Esophagus (tissue), 2 donors: ENCODE results near the gene OR10J1. TPM values are rescaled to one million over a fixed set of nuclear protein-coding genes. Genes with fewer than 3 reads are reported as not detected.

Experiments used
- H3K27ac ChIP-seq, 2 donors: one replicate each; pipeline ENCODE4 v1.5.1; 2013; ENCODE audit warnings: low read depth in 2 of 2, mild to moderate bottlenecking in 2 of 2, inconsistent platforms in 1 of 2, low read length in 1 of 2, moderate library complexity in 1 of 2
- H3K27me3 ChIP-seq, 2 donors: one replicate each; pipeline ENCODE4 v1.6.1; 2013; ENCODE audit warnings: low read length in 2 of 2, control low read depth in 1 of 2, mild to moderate bottlenecking in 1 of 2; ENCODE audit not compliant: insufficient read depth in 2 of 2, control insufficient read depth in 1 of 2
- H3K36me3 ChIP-seq, 2 donors: one replicate each; pipeline ENCODE4 v1.6.1; 2013; ENCODE audit warnings: low read length in 1 of 2; ENCODE audit not compliant: control insufficient read depth in 2 of 2, insufficient read depth in 2 of 2
- H3K4me1 ChIP-seq, 2 donors: one replicate each; pipeline ENCODE4 v1.6.1; 2013; ENCODE audit warnings: low read length in 1 of 2; ENCODE audit not compliant: control insufficient read depth in 2 of 2, insufficient read depth in 2 of 2
- H3K4me3 ChIP-seq, 2 donors: one replicate each; pipeline ENCODE4 v1.5.1; 2013; ENCODE audit warnings: low read length in 2 of 2, mild to moderate bottlenecking in 2 of 2, low read depth in 1 of 2, moderate library complexity in 1 of 2
- H3K9me3 ChIP-seq, 2 donors: one replicate each; pipeline ENCODE4 v1.6.1; 2013; ENCODE audit warnings: mild to moderate bottlenecking in 2 of 2, low read depth in 1 of 2, low read length in 1 of 2, moderate library complexity in 1 of 2; ENCODE audit not compliant: control insufficient read depth in 2 of 2, insufficient read depth in 1 of 2
- WGBS, 2 donors: extraction: QIAGEN DNeasy Blood & Tissue Kit; methylation state at CpG; one replicate each; pipeline ENCODE4 v1.1.7; 2013; 5-methylcytosine and 5-hydroxymethylcytosine counted together
- polyA plus RNA-seq, 2 donors: library from polyadenylated mRNA; stranded (reverse); fragments of 200-250 nt; gene quantifications; one replicate each; pipeline ENCODE4 v1.2.3, GENCODE V29; 2013
- donor health status: healthy with polysubstance abuse.
- donor health status: Bipolar disorder and iron deficiency.

Gene OR10J1, protein sequence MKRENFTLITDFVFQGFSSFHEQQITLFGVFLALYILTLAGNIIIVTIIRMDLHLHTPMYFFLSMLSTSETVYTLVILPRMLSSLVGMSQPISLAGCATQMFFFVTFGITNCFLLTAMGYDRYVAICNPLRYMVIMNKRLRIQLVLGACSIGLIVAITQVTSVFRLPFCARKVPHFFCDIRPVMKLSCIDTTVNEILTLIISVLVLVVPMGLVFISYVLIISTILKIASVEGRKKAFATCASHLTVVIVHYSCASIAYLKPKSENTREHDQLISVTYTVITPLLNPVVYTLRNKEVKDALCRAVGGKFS
- not detected for polyA plus RNA-seq

DNA sequence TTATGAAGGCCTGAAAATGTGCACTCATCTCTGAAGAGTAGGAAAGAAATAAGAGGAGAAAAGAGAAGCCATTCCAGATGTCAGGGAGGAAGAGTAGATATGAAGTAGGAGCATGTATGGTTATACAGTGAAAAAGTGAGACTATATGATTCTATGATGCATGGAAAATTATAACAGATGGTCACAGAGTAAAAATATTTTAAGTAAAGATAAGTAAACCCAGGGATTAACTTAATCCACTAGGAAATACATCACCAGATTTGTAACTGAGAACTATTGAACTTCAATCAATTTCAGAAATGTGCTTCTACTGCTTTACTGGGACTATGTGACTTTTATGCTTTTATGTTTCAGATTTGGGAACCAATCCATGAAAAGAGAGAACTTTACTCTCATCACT, at the start of gene OR10J1:
Gene OR10J1 (plus strand): TSS at position 301 of the 400 bp plus-strand sequence. CDS start 70 bp downstream, at position 371.
- Histone ChIP-seq H3K4me1 (no peaks in the 10 kb centered on the region), H3K9me3 (no peaks in the 10 kb centered on the region), H3K36me3 (no peaks in the 10 kb centered on the region), H3K27ac (no peak within 1 kb of the TSS), H3K27me3 (no peaks in the 10 kb centered on the region), H3K4me3 (no peak within 1 kb of the TSS)

DNA sequence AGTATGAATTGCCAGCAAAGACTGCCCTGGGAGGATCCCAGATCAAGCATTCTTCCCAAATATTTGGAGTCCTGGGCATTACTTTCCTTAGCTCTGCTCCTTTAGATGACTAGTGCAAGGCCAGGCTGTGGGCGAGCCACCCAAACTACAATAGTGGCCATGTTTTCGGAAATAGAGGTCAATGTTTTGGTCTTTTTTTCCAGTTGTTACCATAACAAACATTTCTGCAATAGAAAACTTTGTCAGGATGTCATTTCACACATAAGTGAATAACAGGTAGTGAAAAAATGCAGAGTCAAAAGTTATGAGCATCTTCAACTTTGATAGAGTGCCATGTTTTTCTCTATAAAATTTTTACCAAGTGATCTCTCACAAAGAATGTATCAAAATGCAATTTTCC, 32.7 kb upstream of the OR10J1 start:
- Histone ChIP-seq H3K27me3 (no peaks in the 10 kb centered on the region), H3K27ac (no peak overlapping the region), H3K9me3 (no peaks in the 10 kb centered on the region), H3K4me3 (no peak overlapping the region), H3K36me3 (no peaks in the 10 kb centered on the region), H3K4me1 (no peaks in the 10 kb centered on the region)
- 83 to 84% methylated on average over 2 of the region's 2 CpGs for WGBS, 2 donors

DNA sequence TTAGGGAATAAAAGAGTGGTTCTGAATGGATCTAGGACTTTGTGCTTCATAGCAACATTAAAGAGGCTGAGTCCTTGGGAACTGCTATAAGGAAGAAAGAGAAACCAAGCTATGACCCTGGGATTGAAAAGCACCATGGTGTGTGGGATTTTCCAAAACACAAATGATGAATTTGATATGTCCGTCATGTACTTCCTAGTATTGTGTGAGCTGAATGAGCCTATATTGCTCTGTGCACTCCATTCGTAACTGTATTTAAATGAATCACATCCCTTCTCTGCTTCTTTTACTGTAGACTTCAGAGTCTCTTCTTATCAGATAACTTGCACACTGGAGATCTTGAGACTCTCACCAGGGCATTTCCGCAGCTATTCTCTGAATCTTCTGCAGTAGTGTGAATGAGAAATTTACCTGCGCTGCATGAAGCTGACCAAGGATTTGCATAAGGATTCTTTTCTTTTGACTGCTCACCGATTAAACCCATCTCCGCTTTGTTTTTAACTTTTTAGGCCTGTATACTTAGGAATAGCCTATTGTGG, 30.6 kb upstream of the OR10J1 start:
- Histone ChIP-seq H3K27me3 (no peaks in the 10 kb centered on the region), H3K9me3 (no peaks in the 10 kb centered on the region), H3K4me3 (no peak overlapping the region), H3K36me3 (no peaks in the 10 kb centered on the region), H3K27ac (no peak overlapping the region), H3K4me1 (no peaks in the 10 kb centered on the region)
- 77 to 86% methylated on average over 6 of the region's 6 CpGs for WGBS, 2 donors

DNA sequence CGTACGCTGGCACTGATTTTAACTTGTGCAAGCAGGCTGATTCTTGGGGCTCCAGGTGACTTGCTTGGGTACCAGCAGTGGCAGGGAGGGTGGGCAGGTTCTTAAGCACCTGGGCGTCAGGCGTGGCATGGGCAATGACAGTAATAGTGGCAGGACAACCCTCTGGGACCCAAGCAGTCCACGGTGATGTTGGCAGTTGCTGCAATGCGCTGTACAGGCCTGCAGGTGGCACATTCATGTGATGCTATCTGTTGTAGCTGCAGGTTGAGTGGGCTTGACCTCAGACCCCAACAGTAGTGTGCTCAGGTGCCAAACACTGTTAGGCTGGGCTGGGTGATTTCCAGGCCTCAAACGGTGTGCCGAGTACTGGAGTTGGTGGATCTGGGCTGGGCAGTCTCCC, 17.7 kb upstream of the OR10J1 start:
- Histone ChIP-seq H3K27ac (no peak overlapping the region), H3K36me3 (no peaks in the 10 kb centered on the region), H3K4me3 (no peak overlapping the region), H3K9me3 (peaks cover 9 to 13% of the 10 kb centered on the region in 2 donors), H3K4me1 (no peaks in the 10 kb centered on the region), H3K27me3 (no peaks in the 10 kb centered on the region)
- WGBS, 2 donors: 81 to 83% methylated on average over 8 of the region's 8 CpGs

DNA sequence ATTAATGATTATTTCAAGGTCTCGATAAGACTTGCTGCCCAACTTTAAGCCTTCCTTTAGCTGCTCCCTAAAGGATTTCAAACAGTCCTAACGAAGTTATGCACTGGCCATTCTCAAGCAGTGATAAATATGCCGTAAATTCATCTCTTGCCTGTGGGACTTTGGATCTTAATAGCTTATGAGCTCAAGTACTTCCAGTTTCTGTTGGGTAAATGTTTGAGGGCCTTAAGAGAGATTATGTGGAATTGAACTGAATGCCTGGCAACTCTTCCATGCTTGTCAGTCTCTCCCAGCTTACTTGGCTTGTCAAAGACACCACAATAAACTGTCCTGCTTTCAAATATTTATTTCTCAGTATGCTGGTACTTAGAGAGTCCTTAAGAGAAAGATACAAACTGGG, 11.0 kb upstream of the OR10J1 start:
- WGBS, 2 donors: 42 to 43% methylated on average over 3 of the region's 3 CpGs
- no peaks in the 10 kb centered on the region for H3K9me3 ChIP-seq
- no peak overlapping the region for H3K27ac ChIP-seq
- no peaks in the 10 kb centered on the region for H3K4me1 ChIP-seq
- H3K36me3 ChIP-seq: no peaks in the 10 kb centered on the region
- H3K4me3 ChIP-seq: no peak overlapping the region
- no peaks in the 10 kb centered on the region for H3K27me3 ChIP-seq

DNA sequence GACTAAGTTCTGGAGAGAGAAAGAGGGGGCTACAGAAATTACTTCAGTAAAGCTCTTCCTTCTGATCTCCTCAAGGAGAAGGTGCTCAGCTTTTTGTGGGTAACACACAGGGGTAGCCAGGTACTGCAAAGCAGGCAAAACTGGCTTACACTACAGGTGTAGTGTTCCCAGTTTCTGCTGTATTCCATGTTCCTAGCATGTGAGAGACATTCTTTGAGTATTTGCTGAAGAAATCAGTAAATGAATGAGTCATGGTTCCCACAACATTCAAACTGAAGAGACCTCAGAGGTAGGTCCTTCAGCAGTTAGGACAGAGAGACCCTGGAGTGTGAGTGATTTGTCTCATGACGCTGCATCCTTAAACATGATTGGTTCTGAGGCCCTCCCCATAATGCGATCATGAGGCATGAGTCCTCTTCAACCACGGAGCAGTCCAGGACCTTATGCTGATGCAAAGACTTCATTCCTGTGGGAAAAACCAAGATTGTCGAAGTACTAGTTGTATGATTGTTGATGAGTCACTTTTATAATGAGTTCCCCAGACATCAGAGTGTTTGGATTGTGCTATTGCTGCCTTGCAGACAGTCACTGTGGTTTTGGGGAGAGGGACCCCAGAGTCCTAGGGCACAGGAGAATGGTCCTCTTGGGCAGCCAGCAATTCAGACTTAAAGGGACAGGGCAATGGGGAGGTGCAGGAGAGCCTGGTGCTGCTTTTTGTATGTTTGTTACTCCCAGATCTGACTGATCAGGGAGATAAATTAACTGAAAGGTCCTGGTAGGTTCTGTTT, 10.3 kb upstream of the OR10J1 start:
- 80 to 85% methylated on average over 4 of the region's 4 CpGs for WGBS, 2 donors
- H3K36me3 ChIP-seq: no peaks in the 10 kb centered on the region
- no peak overlapping the region for H3K27ac ChIP-seq

DNA sequence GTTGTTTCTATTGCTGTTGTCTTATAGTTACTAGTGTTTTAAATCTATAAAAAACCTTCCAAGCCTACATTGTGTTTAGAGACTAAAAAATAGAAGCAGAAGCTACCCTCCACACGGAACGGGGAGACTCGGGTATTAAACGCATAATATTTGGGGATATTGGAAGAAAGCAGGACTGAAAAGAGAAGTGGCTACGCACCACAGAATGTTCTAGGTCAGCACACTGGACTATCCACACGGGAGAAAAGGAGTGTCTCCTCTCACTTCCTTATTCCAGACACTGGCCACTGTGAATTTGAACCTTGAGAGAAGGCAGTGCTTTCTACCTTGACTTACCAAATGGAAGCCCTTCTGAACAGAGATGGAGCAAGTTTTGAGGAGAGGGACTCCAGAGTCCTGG, 8.5 kb upstream of the OR10J1 start:
- no peaks in the 10 kb centered on the region for H3K27me3 ChIP-seq
- WGBS, 2 donors: 86 to 87% methylated on average over 6 of the region's 6 CpGs
- H3K36me3 ChIP-seq: no peaks in the 10 kb centered on the region
- H3K4me1 ChIP-seq: no peaks in the 10 kb centered on the region
- no peak overlapping the region for H3K27ac ChIP-seq
- no peaks in the 10 kb centered on the region for H3K9me3 ChIP-seq
- no peak overlapping the region for H3K4me3 ChIP-seq

More for the DNA sequence above, 10.3 kb upstream of the OR10J1 start:
- no peaks in the 10 kb centered on the region for H3K9me3 ChIP-seq
- no peaks in the 10 kb centered on the region for H3K27me3 ChIP-seq
- no peaks in the 10 kb centered on the region for H3K4me1 ChIP-seq
- H3K4me3 ChIP-seq: no peak overlapping the region

DNA sequence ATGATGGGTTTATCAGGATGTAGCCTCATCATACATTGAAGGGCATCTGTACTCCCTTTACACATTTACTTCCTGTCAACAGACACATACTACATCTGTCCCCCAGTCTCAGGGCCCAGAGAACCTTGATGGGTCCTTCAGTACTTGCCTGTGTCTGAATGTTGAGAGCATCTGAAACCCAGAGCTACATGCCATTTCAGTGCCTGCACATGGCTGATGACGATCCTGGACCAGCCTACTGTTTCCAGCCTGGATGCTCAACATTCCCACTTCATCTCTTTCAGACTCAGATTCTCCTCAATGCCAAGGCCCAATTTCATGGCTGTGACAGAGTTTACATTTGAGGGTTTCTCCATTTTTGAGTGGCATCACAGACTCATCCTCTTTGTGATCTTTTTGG, 7.6 kb upstream of the OR10J1 start, which contains the start of gene OR10J4:
Gene OR10J4 (plus strand): TSS at position 301 of the 400 bp plus-strand sequence.
- WGBS, 2 donors: 77 to 89% methylated on average over 1 of the region's 1 CpG
- Histone ChIP-seq H3K4me1 (no peaks in the 10 kb centered on the region), H3K4me3 (no peak within 1 kb of the TSS), H3K36me3 (no peaks in the 10 kb centered on the region), H3K9me3 (no peaks in the 10 kb centered on the region), H3K27me3 (no peaks in the 10 kb centered on the region), H3K27ac (no peak within 1 kb of the TSS)

DNA sequence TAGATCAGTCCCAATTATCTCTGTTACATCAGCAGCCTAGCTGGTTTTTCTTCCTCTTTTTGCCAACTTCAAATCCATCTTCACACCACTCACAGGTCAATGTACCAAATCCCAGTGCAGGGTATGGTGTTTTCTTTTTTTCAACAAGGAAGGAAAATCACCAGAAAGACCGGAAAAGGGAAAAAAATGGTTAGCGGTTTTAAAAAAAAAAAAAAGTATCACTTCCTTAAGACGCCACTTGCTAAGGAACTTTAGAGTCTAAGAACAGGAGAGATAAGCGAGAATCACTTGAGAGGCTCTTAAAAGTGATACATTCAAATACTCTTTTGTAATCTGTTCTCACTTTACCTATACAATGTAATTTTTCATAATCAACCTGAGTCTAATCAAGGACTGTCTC, 3.1 kb upstream of the OR10J1 start:
- H3K27me3 ChIP-seq: no peaks in the 10 kb centered on the region
- H3K9me3 ChIP-seq: no peaks in the 10 kb centered on the region
- no peak overlapping the region for H3K4me3 ChIP-seq
- 62 to 77% methylated on average over 4 of the region's 4 CpGs for WGBS, 2 donors
- no peak overlapping the region for H3K27ac ChIP-seq
- no peaks in the 10 kb centered on the region for H3K4me1 ChIP-seq
- no peaks in the 10 kb centered on the region for H3K36me3 ChIP-seq
